ENCODE results near the gene TFEB.
A peak's percentile ranks its signal among the peaks of the same experiment; 100 is the strongest.
"Not testable (repeated sequence)": the region's sequence is repeated elsewhere in the genome, so short reads cannot be mapped to it uniquely, and the experiment has no call there.

The TFEB gene

DNA sequence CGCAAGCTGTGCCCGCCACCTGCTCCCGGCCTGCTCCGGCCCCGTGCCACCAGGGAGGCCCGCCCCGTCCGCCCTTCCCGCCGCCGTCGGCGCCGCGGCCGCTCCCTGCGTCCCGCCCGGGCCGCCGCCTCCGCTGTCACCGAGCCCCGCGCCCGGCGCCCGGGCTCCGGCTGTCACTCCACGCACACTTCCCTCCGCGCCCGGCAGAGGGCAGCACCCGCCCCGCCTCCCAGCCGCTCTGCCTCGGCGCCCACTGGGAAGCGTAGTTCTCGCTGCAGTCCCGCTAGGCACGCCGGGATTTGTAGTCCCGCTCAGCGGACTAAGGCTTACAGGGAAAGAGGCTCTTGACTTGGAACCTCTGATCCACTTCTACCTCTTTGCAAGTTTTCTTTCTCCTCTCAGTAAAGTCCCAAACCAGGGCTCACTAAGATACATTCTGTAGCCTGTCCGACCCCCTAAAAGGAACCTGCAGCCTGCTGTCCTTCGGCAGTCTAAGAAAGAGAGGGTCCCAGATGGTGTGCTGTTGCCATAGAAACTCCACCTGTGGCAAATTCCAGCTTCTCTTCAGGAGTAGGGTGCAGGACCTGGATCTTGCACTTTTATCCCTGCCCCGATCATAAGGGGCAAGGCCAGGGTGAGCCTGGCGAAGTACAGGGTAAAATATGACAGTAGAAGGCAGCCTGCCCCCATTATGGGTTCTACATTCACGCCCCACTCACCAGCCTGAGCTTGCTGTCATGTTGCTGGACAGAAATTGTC, at the start of gene TFEB:
TFEB (minus strand) TSS at position 182 of the 759 bp plus-strand sequence. CDS start 44,395 bp downstream, outside the sequence.
- peak; percentile 97 for DNase-seq (ENCODE audit: low spot score)

DNA sequence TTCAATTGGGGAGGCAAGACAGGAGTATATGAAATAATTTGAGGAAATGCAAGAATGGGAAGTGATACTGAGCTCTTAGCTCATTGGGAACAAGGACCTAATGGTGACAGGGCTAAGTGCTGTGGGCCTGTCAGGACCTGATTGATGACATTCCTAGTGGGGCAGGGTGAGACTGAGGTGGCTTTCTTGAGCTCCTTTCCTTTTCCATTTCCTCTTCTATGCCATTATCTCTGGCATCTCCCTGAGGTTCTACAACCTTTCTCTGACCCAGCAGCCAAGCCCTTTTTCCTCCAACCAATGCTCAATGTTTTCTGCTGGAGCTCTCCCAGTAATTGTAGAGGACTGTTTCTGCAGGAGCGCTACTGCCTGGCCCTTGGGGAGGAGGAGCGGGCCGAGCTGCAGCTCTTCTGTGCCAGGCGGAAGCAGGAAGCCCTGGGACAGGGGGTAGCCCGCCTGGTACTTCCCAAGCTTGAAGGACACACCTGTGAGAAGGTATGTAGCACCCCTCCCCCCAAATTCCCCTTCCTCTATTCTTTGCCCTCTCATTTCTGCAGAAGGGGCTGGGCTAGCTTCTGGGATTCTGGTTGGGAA, 49.3 kb upstream of the TFEB start:
- no peak for DNase-seq (ENCODE audit: low spot score)

GRCh38 chr6:41783106-41783780, 47.8 kb upstream of the TFEB start:
- no peak for DNase-seq (ENCODE audit: low spot score)

DNA sequence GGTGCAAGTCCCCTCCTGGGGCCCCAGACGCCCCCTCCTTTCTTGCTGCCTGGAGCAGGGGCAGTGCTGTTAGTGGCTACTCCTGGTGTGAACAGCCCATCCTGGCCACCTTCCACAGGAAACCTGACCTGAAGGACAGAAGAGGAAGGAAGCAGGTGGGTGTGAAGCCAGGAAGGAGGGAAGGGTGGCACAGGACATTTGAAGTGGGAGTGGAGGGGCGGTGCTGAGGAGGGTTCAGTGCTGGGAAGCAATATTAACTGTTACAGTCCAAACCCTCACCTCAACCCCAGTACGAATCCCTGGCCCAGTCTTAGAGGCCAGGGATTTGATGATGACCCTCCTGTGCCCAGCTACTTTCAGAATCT, 45.9 kb upstream of the TFEB start:
- DNase-seq (ENCODE audit: low spot score) = no peak

DNA sequence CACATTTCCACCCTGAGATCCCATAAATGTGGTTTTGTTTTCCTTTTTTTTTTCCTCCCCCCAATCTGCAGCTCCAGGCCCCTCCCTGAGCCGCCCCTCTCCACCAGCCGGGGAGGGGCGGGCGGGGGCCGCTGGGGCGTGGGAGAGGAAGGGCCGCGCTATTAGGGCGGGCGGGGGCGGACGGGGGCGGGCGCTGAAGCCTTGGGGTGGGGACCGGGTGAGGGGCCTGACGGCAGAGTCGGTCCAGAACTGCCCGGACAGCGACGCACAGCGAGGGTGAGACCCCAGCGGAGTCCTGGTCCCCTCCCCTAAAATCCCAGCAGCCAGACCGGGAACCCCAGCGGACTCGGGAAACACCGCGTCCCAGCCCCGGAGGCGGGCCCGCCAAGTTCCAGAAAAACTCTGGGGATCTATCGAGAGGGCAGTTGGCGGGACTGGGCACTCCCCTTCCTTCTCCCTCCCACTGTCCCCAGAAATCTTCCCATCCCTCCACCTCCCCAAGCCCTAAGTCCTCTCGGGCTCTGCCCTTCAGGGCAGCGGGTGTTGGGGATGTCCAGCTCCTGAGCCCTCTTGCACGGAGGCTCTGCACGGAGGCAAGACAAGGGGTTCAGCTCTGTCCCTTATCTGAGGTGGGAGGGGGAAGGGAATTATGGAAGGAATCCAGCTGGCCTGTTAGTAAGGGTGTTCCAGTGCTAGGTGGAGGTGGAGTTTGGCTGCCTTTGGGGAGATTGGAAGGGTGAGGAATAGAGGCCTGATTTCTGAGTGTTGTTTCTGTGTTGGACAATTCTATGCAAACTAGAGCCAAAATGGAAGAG, 45.4 kb upstream of the TFEB start, which contains the start of gene PRICKLE4:
PRICKLE4 (plus strand) TSS at position 232 of the 815 bp plus-strand sequence. CDS start 2,692 bp downstream, outside the sequence.
- no peak for DNase-seq (ENCODE audit: low spot score)

DNA sequence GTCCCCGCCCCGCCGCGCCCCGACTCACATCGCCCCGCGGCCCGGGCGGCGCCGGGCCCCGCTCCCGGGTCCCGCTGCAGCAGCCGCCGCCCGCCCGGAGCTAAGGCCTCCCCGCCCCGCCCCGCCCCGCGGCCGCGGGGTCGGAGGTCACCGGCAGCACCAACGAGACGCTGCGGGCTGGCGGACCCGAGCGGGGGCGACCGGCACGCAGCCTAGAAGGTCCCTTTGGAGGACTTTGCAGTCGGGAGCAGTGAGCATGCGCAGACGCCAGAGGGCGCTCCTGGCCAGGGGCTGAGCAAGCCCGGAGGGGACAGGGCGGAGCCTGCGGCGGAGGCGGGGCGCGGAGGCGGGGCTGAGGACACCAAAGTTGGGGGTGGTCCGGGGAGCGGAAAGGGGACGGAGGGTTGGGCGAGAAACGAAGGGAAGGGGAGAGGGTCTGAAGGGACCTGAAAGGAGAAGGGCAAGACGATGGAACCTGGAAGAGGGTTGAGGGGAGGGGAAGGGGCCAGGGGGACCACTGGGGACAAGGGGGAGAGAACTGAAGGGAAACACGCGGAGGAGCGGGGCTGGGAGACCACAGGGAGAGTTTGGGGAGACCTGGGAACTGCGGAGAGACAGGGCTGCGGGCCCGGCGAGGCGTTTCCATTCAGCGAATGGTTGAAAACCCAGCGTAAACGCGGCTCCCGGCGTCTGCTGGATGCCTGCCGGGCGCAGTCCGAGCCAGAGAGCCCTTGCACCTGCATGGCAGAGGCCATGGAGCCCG, 44.6 kb upstream of the TFEB start, which contains the start of gene FRS3:
FRS3 (minus strand) TSS at position 113 of the 763 bp plus-strand sequence. CDS start 2,913 bp downstream, outside the sequence.
- DNase-seq (ENCODE audit: low spot score) = peak; percentile 98

DNA sequence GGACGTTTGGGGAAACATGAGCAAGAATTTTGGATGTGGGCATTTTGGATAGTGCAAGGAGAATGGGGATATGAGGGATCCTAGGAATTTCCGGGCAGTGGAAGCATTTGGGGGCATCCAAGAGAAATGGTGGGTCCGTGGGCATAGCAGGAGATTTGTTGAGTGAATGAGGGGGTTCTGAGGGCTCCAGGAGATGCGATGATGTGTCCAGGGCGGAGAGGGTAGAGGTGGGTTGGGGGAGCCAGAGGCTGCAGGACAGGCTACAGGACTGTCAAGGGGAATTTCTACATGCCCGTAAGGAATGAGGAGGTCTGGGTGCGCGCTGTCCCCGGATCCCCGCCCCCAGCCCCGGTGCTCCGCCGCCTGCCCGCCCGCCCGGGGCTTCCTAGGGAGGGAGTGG, 43.9 kb upstream of the TFEB start:
- DNase-seq (ENCODE audit: low spot score) = no peak

DNA sequence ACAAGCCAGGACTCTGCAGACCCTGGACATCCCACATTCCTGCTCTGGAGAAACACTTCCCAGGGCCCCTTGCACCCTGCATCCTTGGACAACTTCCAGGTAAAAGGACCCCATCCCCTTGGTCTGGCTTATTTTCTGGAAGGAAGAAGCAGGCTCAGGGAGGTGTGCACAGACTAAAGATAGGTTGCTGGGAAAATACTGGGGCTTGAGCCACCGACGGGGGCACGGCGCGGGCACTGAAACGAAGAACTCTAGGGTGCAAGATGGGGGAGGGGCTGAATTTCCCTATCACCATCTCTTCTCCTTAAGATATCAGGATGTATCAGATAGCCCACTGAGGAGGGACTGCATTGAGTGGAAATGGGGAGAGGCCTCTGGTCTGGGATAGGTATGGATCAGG, 43.5 kb upstream of the TFEB start:
- no peak for DNase-seq (ENCODE audit: low spot score)

- DNase-seq (ENCODE audit: low spot score) = no peak
Observed at GRCh38 chr6:41777551-41778285, 42.3 kb upstream of the TFEB start.

- DNase-seq (ENCODE audit: low spot score) = no peak
Observed at GRCh38 chr6:41775293-41775882, 40.0 kb upstream of the TFEB start.

DNA sequence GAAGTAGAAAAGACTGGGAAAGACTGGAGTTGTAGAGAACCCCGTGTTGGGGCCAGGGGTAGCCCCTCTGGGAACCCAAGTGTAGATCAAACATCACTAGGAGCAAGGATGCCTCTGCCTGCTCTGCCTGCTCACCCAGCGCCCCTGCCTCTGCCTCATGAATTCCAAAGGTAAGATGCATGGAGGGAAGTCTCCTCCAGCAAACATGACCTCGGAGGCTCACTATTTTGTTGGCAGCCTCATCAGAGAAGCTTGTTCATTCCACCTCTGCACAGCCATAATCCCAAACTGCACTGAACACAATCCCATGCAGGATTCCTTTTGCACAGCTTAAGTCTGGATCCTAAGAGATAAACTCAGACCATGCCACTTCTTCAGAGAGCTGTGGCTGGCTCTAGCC, 39.4 kb upstream of the TFEB start:
- DNase-seq (ENCODE audit: low spot score) = no peak

- DNase-seq (ENCODE audit: low spot score) = no peak
Observed at GRCh38 chr6:41771058-41771983, 35.9 kb upstream of the TFEB start.

- no peak for DNase-seq (ENCODE audit: low spot score)
Observed at GRCh38 chr6:41770381-41771057, 35.1 kb upstream of the TFEB start.

DNA sequence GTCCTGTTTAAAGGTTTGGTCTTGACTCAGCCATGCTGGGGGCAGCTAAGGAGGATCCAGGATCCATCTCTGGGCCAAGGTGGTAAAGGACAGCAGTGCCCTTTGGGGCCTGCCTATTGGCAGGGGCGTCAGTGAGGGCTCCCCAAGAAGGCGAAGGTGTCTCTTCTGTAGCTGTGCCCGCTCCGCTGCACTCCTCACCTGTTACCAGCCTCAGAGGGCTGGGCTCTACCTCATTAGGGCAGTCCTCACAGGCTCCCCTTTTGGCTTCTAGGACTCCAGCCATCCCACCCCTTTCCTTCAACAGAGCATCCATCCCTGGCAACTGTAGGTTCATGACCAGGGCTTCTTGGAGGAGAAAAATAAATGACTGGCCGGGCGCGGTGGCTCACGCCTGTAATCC, 34.0 kb upstream of the TFEB start:
- DNase-seq (ENCODE audit: low spot score) = no peak

GRCh38 chr6:41768545-41769308, 33.3 kb upstream of the TFEB start:
- no peak for DNase-seq (ENCODE audit: low spot score)

- no peak for DNase-seq (ENCODE audit: low spot score)
Observed at GRCh38 chr6:41767112-41767833, 31.9 kb upstream of the TFEB start.

GRCh38 chr6:41766043-41766664, 30.7 kb upstream of the TFEB start:
- not testable (repeated sequence) for DNase-seq (ENCODE audit: low spot score)

Measured in iPS-NIHi11 (cell line).